AG08396 (cell line): ENCODE results near the gene TFB1M.
"Not testable (repeated sequence)": the region's sequence is repeated elsewhere in the genome, so short reads cannot be mapped to it uniquely, and the experiment has no call there.

ENCODE experiments used
- DNase-seq: peaks from one replicate; pipeline ENCODE4 v3.0.0; 2012; ENCODE audit warnings: low spot score, mixed read lengths

Gene TFB1M

DNA sequence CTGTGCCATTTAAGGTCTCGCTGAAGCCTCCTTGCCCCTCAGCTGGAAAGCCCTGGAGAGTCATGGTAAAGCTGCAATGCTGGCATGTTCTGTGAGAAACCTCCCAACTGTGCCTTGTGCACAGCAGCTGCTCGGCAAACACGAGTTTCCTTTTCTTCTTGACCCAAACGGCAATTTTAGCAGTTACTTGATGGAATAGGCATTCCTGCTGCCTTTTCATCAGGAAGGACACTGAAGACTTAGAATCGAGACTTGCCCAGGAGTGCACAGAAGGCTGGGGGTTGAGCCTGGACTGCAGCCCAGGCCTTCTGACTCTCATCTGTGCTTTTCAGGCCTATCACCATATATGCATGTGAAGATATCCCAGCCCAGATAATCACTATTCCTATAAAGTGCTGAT, 79.2 kb downstream of the TFB1M start:
- DNase-seq: no peak

GRCh38 chr6:155234687-155235086, 79.6 kb downstream of the TFB1M start:
- no peak for DNase-seq

DNA sequence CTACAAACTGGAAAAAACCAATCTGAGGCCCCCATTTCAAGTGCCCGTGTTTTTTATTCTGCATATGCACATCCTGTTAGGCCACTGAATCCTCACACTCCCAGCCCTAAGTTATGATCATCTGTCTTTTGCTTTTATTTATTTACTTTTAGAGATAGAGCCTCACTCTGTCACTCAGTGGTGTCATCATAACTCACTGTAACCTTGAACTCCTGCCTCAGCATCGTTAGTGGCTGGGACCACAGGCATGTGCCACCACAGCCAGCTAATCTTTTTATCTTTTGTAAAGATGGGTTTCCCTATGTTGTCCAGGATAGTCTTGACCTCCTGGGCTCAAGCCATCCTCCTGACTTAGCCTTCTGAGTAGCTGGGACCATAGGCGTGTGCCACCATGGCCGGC, 80.1 kb downstream of the TFB1M start:
- no peak for DNase-seq

GRCh38 chr6:155232848-155233247, 81.4 kb downstream of the TFB1M start:
- no peak for DNase-seq

DNA sequence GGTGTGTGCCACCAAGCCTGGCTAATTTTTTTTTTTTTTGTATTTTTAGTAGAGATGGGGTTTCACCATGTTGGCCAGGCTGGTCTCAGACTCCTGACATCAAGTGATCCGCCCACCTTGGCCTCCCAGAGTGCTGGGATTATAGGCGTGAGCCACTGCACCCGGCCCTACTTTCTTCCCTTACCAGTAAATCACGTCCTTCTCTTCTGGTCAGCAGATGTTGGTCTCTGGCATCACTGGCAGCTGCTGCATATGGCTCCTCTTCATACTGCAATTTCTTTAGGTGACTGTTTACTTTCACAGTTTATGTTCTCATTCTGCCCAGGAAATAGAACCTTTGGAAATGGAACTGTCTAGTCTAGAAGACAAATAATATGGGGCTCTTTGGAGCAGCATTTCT, 83.3 kb downstream of the TFB1M start:
- not testable (repeated sequence) for DNase-seq

GRCh38 chr6:155228546-155229166, 85.6 kb downstream of the TFB1M start:
- peak; percentile 34 for DNase-seq

DNA sequence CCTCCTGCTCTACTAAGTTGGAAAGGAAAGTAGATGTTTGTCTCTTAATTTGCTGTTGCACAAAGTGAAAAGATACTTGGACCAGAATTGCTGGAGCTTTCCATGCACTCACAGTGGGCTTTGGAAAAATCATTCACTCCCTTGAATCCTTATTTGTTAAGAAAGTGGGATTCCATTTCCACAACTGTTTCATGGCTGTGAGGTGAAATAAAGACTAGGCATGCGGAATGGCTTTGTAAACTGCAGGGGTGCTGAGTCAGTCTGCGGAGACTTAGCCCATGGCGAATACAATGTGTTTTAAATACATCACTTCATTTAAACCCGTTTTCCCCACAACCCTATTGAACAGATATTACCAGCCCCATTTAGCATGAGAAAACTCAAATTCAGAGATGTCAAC, 87.2 kb downstream of the TFB1M start:
- no peak for DNase-seq

- DNase-seq: no peak
Observed at GRCh38 chr6:155224618-155225017, 89.7 kb downstream of the TFB1M start.

GRCh38 chr6:155223646-155224451, 90.4 kb downstream of the TFB1M start:
- peak; percentile 57 for DNase-seq

GRCh38 chr6:155222506-155222905, 91.8 kb downstream of the TFB1M start:
- DNase-seq: no peak

- DNase-seq: no peak
Observed at GRCh38 chr6:155221086-155221485, 93.2 kb downstream of the TFB1M start.

DNA sequence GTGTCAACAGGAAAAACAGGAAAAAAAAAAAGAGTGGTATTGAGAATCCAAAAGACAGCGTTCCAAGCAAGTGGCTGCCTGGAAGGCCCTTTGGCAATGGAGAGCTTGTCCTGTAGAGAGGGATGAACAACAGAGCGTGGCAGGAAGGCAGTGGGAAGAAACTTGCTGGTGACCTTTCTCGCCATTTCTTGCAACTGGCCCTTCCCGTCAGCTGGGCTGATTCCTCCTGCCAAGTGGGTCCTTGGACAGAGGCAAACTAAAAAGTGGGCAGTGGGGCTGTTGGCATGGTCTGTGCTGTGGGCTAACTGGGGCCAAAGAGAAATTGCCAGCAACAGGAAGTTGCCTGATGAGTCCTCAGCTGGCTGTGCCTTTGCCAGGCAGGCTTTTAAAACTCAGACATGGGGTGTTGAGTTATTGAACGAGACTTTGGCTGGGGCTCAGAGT, 94.4 kb downstream of the TFB1M start:
- peak; percentile 22 for DNase-seq

- DNase-seq: no peak
Observed at GRCh38 chr6:155219299-155219698, 95.0 kb downstream of the TFB1M start.

- DNase-seq: not testable (repeated sequence)
Observed at GRCh38 chr6:155218711-155219110, 95.6 kb downstream of the TFB1M start.

DNA sequence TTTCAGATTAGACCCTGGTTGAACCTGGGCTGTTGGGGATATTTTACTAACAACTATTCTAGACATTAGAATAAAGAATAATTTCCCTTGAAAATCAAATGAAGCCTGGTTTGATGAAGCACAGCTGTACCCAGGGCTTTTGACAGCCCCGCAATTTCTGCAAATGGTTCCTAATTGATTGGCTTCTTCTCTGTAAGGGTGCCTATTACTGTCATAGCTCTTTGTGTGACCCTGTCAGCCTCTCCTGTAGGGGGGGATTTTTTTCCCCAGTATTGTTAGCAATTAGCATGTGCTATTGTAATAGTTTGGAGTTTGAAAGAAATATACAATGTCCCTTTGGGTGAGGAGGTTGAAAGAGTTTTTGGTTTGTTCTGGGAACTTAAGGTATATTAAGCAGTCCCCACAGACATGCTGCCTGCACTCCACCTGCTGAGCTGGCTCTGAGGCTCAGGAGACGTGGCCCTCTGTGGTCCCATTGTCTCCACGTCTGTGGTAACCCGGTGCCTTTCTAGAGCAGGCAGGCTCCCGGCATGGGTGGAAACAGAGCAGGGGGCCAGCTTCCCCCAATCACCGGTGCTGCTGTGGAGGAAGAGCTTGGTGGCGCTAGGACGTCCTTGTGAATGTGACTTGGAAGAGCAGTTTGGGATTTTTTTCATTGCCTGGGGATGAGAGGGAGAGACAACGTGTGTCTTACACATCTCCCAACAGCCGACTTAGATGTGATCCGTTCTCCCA, 97.8 kb downstream of the TFB1M start:
- no peak for DNase-seq

DNA sequence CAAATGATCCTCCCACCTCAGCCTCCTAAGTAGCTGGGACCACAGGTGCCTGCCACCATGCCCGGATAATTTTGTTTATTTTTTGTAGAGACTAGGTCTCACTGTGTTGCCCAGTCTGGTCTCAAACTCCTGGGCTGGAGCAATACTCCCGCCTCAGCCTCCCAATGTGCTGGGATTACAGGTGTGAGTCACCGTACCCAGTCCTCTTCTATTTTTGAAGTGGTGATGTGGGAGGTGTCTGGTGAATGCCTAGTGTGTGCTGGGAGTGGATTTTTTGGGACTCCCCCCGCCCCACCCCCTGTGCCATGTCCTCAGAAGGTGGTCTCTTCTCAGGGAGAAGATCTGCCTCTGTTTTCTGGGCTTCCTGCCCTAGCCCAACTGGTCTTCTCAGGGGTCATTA, 98.4 kb downstream of the TFB1M start:
- no peak for DNase-seq

- DNase-seq: no peak
Observed at GRCh38 chr6:155213611-155214372, 100.5 kb downstream of the TFB1M start.

DNA sequence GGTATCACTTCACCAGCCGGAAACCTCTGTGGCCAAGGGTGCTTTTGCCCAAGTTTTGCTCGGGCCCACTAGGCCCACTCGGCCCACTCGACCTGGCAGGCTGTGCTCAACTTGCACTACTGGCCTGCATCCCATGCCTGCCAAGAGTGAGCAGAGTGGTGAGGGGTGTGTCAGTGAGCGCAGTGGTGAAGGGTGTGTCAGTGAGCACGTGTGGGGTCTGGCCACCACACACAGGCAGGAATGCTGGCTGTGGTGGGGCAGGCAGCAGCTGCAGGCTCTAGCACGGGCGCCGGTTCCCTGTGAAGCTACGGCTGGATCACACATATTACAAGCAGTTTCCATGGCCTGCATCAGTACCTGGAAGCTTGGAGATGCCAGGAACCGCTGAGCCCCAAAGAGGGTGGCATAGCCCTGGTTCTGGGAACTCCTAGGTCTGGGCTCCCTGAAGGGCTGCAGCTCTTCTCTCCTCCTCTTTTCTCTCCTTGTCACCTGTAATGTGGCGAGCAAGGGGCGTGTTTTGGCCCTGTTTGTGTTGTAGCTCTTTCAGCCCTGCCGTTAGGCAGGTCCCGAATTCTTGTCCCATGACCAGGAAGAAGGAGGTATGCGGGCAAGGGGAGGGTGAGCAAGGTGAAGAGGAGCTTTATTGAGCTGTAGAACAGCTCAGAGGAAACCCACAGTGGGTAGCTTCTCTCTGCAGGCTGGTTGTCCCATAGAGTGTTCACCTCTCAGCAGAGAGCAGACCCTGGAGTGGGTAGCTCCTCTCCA, 101.5 kb downstream of the TFB1M start:
- DNase-seq: no peak

- no peak for DNase-seq
Observed at GRCh38 chr6:155212106-155212505, 102.2 kb downstream of the TFB1M start.

DNA sequence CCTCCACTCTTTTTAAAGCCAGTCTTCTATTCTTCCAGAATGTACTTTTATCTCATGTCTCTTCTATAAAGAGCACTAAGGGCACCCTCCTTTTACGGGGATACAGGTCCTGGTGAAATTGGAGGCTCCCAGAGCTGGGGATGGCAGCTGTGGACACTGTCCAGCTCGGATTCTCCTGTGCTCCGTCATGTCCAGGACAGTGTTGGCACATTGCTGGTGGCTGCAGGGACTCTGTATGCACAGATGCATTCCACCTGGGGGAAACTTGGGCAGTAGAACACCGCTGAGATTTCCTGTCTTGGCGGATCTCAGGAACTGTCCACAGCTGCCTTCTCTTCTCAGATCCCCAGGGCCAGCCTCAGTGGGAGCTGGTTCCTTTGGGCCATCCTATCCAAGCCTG, 107.1 kb downstream of the TFB1M start:
- no peak for DNase-seq
